ENCODE data around the gene CCNL2. TPM values are rescaled to one million over a fixed set of nuclear protein-coding genes. Genes with fewer than 3 reads are reported as not detected.

CCNL2 gene
- total RNA-seq, 4 donors from 2014 or later: 167 to 307 (median 215) TPM

GRCh38 chr1:1426496-1427105 lies 27.5 kb upstream of the CCNL2 start:
- H3K4me1 ChIP-seq: peaks cover 9 to 22% of the 10 kb centered on the region in 2 donors
- no peaks in the 10 kb centered on the region for H3K9me3 ChIP-seq
- whole genome bisulfite sequencing, 2 donors: 28 to 34% methylated on average over 18 of the region's 19 CpGs
- intact Hi-C loops (cut with DNase I): no loop called here
- DNase-seq: no peak
- no peaks in the 10 kb centered on the region for H3K27me3 ChIP-seq
- H3K27ac ChIP-seq: no peak overlapping the region
- H3K4me3 ChIP-seq (replicated peaks in 1 of 3): no peak overlapping the region
- no peaks in the 10 kb centered on the region for H3K36me3 ChIP-seq
- TF ChIP-seq CTCF (IDR thresholded peaks at IDR 0.05) (no peak), POLR2A (IDR thresholded peaks at IDR 0.05) (no peak)

- H3K4me1 ChIP-seq: peaks cover 9 to 16% of the 10 kb centered on the region in 2 donors
- TF ChIP-seq POLR2A (IDR thresholded peaks at IDR 0.05): no peak
- TF ChIP-seq CTCF (IDR thresholded peaks at IDR 0.05): no peak
- DNase-seq: no peak
- WGBS, 2 donors: 43 to 45% methylated on average over 19 to 26 of the region's 33 CpGs
- intact Hi-C loops (cut with DNase I): no loop called here
- H3K9me3 ChIP-seq: no peaks in the 10 kb centered on the region
- H3K27me3 ChIP-seq: no peaks in the 10 kb centered on the region
- H3K4me3 ChIP-seq (replicated peaks in 1 of 3): no peak overlapping the region
- H3K27ac ChIP-seq: no peak overlapping the region
- H3K36me3 ChIP-seq: no peaks in the 10 kb centered on the region
Observed at GRCh38 chr1:1425753-1426495, 26.8 kb upstream of the CCNL2 start.

GRCh38 chr1:1425426-1425752 lies 26.3 kb upstream of the CCNL2 start:
- H3K27me3 ChIP-seq: no peaks in the 10 kb centered on the region
- 74 to 85% methylated on average over 12 of the region's 12 CpGs for WGBS, 2 donors
- intact Hi-C loops (cut with DNase I): no loop called here
- H3K36me3 ChIP-seq: no peaks in the 10 kb centered on the region
- no peak for TF ChIP-seq POLR2A (IDR thresholded peaks at IDR 0.05)
- no peak for TF ChIP-seq CTCF (IDR thresholded peaks at IDR 0.05)
- peaks cover 4 to 15% of the 10 kb centered on the region in 2 donors for H3K4me1 ChIP-seq
- no peaks in the 10 kb centered on the region for H3K9me3 ChIP-seq
- no peak for DNase-seq
- H3K27ac ChIP-seq: no peak overlapping the region
- no peak overlapping the region for H3K4me3 ChIP-seq (replicated peaks in 1 of 3)

- TF ChIP-seq CTCF (IDR thresholded peaks at IDR 0.05) (no peak), POLR2A (IDR thresholded peaks at IDR 0.05) (no peak)
- H3K27ac ChIP-seq: no peak overlapping the region
Observed at GRCh38 chr1:1424707-1425106, 25.6 kb upstream of the CCNL2 start.

GRCh38 chr1:1423245-1423597 lies 24.1 kb upstream of the CCNL2 start:
- intact Hi-C loops (cut with DNase I): no loop called here
- DNase-seq: no peak
- WGBS, 2 donors: 82 to 92% methylated on average over 7 of the region's 7 CpGs

More at GRCh38 chr1:1424707-1425106, 25.6 kb upstream of the CCNL2 start:
- Histone ChIP-seq H3K9me3 (no peaks in the 10 kb centered on the region), H3K36me3 (no peaks in the 10 kb centered on the region), H3K4me1 (peaks cover 0 to 9% of the 10 kb centered on the region in 2 donors), H3K27me3 (no peaks in the 10 kb centered on the region), H3K4me3 (replicated peaks in 1 of 3) (no peak overlapping the region)
- WGBS, 2 donors: 83 to 85% methylated on average over 15 of the region's 15 CpGs
- DNase-seq: no peak
- intact Hi-C loops (cut with DNase I): no loop called here

More at GRCh38 chr1:1423245-1423597, 24.1 kb upstream of the CCNL2 start:
- Histone ChIP-seq H3K4me3 (replicated peaks in 1 of 3) (no peak overlapping the region), H3K36me3 (no peaks in the 10 kb centered on the region), H3K27me3 (no peaks in the 10 kb centered on the region), H3K4me1 (peaks cover 0 to 6% of the 10 kb centered on the region in 2 donors), H3K9me3 (no peaks in the 10 kb centered on the region), H3K27ac (no peak overlapping the region)
- TF ChIP-seq CTCF (IDR thresholded peaks at IDR 0.05): no peak
- TF ChIP-seq POLR2A (IDR thresholded peaks at IDR 0.05): no peak
